ENCODE data around the gene NQO2. TPM values are rescaled to one million over a fixed set of nuclear protein-coding genes. Genes with fewer than 3 reads are reported as not detected.
"Not testable (repeated sequence)": the region's sequence is repeated elsewhere in the genome, so short reads cannot be mapped to it uniquely, and the experiment has no call there.

Gene NQO2
- polyA plus RNA-seq, 1 donor, result 67.3 TPM

DNA sequence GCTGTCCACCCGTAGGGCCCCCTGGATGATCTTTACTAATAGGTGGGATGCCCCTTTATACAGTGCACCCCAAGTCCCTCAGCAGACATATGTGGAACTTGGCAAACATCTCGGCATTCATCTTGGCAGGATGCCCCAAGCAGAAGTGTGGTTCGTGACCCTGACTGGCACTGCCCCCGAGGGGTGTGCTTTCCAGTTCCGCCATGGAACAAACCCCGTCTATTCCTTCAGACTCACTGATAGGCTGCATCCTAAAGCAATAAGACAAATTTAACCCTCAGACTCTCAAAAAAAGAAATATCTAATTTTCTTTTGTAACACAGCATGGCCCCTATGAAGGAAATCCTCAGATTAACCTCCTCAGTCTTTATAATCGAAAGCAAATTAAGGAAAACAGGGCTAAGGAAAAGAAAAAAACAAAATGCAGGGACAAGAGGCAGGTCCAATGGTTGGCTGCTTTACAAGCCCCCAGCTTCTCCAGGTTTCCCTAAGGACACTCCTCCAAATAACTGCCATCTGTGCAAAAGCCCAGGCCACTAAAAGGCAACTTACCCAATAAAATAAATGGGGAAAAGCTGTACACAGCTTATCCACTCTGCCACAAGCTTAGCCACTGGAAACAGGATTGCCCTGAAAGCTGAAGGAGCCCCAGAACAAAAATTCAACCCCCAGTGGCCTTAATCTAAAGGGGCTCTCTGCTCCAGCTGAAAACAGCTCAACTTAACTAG, 38.1 kb downstream of the NQO2 start:
- no peak for DNase-seq

DNA sequence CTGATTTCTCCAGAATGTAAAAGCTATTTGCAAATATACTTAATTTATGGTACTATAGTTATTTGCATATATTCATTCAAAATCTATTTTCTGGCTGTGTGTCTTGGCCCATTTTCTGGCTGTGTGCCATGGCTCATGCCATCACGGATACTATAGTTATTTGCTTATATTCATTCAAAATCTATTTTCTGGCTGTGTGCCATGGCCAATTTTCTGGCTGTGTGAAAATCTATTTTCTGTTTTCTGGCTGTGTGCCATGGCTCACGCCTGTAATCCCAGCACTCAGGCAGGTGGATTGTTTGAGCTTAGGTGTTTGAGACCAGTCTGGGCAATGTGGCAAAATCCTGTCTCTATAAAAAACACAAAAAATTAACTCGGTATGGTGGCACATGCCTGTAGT, 39.7 kb downstream of the NQO2 start:
- no peak for DNase-seq

DNA sequence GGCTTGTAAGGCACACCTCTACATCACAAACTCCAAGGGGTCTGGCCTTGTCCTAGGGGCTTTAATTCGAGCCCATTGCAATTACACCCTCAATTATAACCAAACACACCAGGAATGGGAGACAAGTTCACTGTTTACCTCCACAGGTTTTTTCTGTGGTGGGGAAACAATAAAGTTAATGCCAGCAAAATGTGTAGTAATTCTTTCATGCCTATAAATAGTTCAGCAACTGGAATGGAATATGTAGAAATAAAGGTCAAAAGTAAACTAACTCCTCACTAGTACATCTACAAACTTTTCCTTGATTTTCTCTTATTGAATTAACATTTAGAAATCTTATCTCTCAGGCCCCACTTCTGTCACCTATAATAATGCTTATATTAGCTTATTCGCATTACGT, 41.5 kb downstream of the NQO2 start:
- no peak for DNase-seq

DNA sequence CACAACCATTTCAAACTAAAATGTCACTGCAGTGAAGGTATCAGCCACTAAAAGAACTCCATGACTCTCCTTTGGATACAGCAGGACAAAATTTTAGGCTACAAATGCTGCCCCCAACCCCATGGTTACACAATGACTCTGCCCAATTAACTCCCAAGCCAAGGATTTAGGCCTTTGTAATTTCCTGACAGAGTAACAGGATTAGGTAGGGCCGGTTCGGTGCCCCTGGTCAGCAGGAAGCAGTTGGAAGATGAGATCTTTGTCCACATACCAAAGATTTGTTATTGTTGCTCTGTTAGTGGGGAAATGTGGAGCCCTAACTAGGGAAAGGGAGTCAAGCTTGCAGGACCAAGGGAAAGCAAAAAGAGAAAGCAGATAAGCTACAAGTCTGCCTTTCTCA, 41.9 kb downstream of the NQO2 start:
- no peak for DNase-seq

DNA sequence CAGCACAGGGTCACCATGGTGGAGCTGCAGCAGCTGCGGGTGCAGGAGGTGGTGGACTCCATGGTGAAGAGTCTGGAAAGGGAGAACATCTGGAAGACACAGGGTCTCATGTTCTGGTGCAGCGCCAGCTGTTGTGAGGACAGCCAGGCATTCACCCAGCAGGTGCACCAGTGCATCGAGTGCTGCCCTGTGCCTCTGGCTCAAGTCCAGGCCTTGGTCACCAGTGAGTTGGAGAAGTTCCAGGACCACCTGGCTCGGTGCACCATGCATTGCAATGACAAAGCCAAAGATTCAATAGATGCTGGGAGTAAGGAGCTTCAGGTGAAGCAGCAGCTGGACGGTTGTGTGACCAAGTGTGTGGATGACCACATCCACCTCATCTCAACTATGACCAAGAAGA, 45.7 kb downstream of the NQO2 start:
- no peak for DNase-seq

DNA sequence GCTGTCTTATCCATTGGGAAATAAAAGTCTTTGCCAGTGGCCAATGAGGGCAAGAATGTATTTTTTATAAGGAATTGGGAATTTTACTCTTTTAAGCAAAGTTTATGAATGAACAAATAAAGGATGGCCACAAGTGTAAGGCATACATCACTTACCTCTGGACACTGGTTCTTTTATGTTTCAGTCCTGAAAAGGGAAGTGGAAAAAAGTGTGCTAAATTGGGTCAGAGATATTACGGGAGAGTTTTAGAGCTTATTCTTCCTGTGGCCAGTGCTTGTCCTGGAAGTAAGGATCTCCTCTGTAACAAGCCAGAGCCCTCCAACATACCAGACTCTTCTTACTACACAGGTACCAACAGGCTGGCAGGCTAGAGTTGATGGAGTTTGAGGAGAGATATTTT, 46.1 kb downstream of the NQO2 start:
- DNase-seq, result no peak

DNA sequence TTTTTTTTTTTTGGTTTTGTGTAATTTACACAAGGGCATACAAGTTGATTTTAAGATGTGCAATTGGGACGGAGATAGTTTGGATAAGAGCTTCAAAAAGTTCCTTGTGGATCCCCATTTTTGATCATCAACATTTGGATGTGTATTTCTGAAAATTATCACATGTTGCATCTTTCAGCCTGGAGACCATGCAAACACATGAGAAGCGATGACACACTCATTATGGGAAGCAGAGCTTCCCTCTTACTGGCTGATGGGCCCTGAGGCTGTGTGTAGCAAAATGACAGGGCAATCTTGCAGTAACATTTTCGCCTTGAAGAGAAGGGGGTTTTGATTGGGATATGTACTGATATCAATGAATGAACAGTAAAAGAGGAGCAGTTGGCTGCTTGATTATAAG, 46.6 kb downstream of the NQO2 start:
- no peak for DNase-seq

DNA sequence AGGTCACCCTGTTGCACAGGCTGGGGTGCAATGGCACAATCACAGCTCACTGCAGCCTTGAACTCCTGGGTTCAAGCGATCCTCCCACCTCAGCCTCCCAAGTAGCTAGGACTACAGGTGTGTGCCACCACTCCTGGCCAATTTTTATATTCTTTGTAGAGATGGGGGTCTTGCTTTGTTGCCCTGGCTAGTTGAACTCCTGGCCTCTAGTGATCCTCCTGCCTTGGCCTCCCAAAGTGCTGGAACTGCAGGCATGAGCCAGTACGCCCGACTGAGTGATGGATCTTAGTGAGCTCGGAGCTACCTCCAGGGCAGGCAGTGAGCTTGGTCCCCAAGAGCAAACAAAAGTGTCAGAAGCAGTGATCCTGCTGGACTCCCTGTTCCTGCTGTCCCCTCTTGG, 48.3 kb downstream of the NQO2 start:
- not testable (repeated sequence) for DNase-seq

DNA sequence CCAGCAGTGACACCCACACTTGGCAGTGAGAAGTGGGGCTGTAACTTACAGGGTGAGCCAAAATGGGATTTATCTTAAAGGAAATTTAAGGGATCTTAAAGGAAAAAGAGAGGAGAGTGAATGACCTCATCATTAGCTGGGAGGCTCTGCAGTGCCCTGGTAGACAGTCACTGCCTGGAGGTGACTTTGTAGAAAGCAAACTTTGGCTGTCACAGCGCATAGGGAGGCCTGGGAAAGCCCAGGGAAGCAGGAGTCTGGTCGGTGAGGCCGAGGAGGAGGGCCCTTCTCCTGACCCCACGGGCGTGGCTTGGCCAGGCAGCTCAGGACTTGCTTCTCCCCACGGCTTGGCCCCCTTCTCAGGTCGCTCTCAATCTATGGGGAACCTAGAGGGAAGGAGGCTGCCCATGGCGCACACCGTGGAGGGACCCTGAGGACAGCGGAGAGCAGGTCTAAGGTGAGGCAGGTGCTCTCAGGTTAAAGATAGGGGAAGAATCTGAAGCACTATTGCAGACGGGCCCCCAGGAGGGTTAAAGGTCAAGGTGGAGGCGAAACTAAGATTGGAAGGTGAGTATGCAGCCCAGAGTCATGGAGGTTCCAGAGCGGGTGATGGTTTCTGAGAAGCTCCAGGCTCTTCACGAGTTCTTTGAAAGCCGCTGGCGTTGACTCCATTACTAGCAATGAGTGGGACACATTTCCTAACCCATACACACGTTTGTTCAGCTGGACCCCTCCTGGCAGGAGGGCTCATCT, 53.0 kb downstream of the NQO2 start:
- no peak for DNase-seq

DNA sequence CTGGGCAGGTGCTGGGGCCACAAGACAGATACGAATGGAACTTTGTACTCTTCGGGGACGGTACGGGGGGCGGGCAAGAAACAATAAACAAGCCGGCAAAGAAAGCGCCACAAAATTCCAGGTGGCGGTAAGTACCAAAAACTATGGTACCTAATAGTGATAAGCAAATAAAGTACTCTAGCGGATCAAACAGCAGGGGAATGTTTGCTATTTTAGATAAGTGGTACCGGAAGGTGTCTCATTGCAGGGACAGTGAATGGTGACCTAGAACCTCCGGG, 53.5 kb downstream of the NQO2 start:
- DNase-seq, result no peak

DNA sequence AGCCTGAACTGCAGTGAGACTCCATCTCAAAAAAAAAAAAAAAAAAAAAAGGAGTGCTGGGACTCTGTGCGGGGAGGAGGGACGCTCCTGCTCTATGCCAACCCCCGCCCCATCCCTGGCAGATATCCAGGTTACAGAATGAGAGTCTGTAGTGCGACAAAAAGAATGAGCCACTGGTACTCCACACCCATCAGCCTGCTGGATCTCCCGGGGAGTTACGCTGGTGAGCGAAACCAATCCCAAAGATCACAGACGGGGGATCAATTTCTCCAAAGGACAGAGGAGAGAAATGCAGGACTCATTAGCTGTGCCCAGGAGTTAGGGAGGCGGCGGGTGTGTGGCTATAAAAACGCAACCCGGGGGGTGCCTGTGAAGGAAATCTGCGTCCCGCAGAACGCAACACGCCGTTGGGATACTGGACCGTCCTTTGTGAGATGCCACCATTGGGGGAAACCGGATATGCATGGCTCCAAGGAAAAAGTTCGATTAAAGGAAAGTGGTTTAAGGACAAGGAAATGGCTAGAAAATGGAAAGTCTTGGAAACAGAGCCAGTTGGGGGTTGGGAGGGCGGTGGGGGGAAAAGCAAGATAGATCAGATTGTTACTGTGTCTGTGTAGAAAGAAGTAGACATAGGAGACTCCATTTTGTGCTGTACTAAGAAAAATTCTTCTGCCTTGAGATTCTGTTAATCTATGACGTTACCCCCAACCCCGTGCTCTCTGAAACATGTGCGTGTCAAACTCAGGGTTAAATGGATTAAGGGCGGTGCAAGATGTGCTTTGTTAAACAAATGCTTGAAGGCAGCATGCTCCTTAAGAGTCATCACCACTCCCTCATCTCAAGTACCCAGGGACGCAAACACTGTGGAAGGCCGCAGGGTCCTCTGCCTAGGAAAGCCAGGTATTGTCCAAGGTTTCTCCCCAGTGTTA, 54.8 kb downstream of the NQO2 start:
- DNase-seq, result not testable (repeated sequence)

DNA sequence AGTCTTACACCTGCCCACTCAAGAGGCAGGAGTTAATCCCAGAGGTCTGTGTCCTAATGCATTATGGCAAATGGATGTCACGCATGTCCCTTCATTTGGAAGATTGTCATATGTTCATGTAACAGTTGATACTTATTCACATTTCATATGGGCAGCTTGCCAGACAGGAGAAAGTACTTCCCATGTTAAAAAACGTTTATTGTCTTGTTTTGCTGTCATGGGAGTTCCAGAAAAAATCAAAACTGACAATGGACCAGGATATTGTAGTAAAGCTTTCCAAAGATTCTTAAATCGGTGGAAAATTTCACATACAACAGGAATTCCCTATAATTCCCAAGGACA, 55.4 kb downstream of the NQO2 start:
- DNase-seq, result not testable (repeated sequence)

DNA sequence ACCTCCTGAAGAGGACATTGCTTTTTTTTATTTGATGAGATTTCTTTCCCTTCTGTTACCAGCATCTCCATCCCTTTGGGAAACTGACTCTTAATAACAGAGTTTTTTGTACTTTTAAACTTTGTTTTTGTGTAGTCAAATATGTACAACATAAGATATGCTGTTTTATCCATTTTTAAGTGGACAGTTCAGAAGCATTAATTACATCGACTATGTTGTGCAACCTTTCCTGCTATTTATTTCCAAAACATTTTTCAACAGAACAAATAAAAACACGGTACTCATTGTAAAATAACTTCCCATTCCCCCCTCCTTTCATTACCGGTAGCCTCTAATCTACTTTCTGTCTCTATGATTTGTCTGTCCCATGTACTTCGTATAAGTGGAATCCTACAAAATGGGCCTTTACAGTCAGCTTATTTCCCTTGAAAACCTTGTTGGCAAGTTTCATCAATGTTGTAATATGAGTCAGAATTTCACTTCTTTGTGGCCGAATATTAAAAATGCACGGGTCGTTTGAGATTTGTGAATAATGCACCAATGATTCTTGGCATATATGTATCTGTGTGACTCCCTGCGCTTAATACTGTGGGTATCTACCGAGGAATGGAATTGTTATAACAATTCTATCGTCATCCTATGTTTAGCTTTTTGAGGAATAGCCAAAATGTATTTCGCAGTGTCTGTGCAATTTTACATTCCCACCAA, 57.5 kb downstream of the NQO2 start:
- DNase-seq, result no peak

DNA sequence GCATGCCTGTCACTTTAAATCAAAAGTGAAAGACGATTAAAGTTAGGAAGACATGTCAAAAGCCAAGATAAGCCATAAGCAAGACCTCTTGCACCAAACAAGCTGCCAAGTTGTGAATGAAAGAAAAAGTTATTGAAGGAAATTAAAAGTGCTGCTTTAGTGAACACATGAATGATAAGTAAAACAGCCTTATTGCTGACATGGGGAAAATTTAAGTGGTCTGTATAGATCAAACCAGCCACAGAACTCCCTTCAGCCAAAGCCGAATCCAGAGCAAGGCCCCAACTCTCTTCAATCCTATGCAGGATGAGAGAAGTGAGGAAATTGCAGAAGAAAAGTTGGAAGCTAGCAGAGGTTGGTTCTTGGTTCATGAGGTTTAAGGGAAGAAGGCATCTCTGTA, 59.3 kb downstream of the NQO2 start:
- no peak for DNase-seq

DNA sequence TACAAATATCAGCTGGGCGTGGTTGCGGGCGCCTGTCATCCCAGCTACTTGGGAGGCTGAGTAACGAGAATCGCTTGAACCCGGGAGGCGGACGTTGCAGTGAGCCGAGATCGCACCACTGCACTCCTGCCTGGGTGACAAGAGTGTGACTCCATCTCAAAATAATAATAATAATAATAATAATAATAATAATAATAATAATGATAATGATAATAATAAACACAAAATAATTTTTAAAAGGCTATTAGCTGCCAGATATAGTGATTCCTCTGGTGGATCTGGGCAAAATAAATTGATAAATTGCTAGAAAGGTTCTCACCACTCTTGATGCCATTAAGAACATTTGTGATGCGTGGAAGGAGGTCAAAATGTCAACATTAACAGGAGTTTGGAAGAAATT, 60.4 kb downstream of the NQO2 start:
- DNase-seq, result not testable (repeated sequence)

DNA sequence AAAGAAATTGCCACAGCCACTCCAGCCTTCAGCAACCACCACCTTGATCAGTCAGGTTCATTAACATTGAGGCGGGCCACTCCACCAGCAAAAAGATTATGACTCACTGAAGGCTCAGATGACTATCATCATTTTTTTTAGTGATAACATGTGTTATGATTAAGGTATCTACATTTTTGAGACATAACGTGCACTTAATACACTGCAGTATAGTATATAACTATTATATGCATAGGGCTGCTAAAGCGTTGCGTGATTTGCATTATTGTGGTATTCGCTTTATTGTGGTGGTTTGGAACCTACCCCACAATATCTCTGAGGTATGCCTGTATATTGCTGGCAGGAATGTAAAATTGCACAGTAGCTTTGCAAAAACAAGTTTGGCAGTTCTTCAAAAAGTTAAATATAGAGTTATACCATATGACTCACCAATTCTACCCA, 61.8 kb downstream of the NQO2 start:
- DNase-seq, result no peak

DNA sequence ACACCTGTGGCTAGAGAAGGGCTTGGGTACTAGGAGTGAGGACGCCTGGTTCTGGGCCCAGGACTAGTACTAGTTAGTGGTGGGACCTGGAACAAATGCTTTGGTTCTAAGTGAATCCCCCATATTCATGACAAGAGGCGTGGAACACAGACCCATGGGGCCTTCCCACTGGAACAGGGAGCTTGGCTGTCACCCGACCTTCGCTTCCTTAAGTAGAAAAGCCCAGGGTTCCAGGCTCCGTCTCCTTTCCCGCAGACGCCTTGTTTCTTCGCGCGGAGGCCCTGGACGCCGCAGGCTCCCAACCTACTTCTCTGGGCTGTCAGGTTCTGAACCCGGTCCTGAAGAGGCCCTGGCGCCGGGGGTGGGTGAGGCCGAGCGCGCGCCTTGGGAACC, 63.6 kb downstream of the NQO2 start:
- not testable (repeated sequence) for DNase-seq

DNA sequence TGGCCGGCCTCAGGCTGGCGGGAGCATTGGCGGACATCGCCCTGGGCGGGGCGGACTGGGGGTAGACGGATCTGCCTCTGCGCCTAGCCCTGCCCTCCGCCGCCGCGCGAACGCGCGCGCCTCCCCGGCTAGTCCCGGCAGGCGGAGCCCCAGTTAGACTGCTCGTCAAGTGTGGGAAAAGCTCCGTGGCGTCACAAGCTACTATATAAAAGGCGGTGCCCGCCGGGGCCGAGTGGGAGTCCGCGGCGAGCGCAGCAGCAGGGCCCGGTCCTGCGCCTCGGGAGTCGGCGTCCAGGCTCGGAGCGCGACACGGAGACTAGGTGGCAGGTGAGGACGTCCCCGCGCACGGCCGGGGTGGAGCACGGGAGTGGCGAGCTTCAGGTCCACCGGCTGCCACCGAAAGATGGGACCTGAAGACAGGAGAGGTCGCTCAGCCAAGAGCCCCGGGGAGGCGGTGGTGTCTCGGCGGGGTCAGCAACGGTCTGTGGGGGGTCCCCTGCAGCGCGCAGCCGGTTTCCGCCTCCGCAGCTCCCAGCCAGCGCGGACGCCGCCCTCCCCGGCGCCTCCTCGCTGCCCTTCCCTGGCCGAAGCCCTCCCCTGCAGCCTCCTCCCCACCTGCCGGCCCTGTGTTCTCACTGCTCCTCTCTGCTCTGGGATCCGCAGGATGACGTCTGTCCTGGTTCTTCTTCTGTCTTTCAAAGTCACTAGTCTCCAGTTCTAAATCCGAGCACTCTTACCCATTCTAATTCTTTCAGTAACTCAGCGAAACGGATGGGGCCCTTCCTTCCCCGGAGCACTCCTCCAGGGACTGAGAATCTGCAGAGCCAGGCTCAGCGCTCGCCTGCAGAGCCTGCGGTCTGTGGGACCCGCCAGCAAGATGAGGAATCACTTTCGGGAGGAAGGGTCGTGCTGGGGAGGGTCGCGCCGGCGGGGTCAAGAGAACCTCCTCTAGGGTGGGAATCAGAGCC, 64.3 kb downstream of the NQO2 start:
- peak; percentile 82 for DNase-seq

DNA sequence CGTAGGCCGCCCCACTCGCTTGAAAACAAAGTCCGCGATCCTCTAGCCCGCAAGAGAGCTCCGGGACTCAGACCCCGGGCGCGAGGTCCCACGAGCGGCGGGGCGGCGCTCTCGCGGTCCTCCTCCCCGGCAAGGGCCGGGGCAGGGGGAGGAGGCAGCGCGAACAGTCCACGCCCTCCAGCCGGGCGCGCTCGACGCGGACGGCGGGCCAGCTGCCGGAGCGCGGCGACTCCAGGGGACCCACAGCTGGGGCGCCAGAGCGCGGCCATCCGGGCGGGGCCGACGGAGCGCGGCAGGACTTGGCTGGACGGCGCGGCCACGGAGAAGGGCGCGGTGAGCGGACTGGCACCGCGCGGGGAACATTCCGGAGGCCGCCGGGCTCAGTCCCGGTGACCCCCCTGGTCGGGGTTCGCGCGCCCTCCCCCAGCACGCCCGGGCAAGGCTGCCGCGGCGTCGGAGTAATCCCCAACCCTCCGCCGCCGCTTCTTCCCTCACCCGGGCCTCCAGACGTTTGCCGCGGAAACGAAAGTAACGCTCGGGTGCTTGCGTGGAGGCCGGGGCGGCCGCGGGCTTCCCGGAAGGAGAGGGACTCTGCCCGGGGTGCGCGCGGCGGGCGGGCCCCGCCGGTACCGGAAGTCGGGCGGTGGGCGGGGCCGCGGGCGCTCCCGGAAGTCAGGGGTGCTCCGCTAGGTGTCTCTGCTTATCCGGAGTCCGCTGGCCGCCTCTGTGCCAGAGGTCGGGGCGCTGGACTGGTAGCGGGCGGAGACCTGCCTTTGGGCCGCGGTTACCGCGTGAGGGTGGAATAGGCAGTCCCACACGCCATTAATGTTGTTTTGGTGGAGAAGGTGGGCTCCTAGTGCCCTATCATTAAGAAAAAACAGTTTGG, 68.9 kb downstream of the NQO2 start, which contains the start of gene RIPK1:
Gene RIPK1 (plus strand): TSS at position 166 of the 886 bp plus-strand sequence. CDS start 8,330 bp downstream, outside the sequence.
- peak; percentile 87 for DNase-seq
